Measurements from ENCODE around the gene POM121L12.

Gene POM121L12

DNA sequence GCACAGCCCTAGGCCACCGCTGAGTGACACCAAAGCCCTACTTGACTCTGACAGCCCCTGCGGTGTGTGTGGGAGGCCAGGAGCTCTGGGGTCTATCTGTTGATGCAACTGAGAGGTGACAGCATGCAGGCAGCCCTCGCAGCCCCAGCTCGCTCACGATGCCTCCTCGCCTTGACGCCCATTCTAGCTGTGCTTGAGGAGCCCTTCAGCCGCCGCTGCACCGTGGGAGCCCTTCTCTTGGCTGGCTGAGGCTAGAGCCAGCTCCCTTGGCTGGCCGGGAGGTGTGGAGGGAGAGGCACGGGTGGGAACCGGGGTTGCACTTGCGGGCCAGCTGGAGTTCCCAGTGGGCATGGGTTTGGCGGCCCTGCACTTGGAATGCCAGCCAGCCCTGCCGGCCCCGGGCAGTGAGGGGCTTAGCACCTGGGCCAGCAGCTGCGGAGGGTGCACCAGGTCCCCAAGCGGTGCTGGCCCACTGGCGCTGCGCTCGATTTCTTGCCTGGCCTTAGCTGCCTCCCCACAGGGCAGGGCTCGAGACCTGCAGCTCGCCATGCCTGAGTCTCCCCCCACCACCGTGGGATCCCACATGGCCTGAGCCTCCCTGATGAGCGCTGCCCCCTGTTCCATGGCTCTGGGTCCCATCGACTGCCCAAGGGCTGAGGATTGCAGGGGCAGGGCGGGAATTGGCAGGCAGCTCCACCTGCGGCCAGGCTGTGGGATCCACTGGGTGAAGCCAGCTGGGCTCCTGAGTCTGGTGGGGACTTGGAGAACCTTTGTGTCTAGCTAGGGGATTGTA is 31.6 kb upstream of the POM121L12 start:
- no peak for DNase-seq (ENCODE audit: low read depth, low spot score)
- CTCF ChIA-PET = no interaction called here
- TF ChIP-seq, protein P1, sequence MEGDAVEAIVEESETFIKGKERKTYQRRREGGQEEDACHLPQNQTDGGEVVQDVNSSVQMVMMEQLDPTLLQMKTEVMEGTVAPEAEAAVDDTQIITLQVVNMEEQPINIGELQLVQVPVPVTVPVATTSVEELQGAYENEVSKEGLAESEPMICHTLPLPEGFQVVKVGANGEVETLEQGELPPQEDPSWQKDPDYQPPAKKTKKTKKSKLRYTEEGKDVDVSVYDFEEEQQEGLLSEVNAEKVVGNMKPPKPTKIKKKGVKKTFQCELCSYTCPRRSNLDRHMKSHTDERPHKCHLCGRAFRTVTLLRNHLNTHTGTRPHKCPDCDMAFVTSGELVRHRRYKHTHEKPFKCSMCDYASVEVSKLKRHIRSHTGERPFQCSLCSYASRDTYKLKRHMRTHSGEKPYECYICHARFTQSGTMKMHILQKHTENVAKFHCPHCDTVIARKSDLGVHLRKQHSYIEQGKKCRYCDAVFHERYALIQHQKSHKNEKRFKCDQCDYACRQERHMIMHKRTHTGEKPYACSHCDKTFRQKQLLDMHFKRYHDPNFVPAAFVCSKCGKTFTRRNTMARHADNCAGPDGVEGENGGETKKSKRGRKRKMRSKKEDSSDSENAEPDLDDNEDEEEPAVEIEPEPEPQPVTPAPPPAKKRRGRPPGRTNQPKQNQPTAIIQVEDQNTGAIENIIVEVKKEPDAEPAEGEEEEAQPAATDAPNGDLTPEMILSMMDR (IDR thresholded peaks at IDR 0.05; ENCODE audit: insufficient read depth, low read length, missing control alignments) = no peak
- H3K4me3 ChIP-seq (ENCODE audit: low read depth, low read length) = no peak overlapping the region
- POLR2A ChIA-PET = no interaction called here

DNA sequence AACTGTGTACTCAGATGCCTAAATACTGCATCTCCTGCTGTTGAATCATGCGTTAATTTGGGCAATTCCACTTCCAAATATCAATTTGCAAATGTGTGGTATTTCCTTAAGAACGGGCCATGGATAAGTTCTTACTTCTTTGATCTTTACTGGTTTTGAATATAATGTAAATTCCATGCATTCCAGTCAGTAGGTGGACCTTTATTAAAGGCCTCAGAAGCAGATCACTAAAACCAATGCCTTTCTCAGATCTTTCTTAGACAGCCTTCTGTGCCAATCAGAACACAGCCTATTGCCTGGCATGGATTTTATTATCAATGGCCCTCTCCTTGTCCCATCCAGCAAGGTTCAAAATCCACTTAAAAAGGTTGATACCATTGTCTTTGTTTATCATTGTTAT is 21.5 kb upstream of the POM121L12 start:
- POLR2A ChIA-PET = no interaction called here
- no peak for DNase-seq (ENCODE audit: low read depth, low spot score)
- CTCF ChIA-PET = no interaction called here
- TF ChIP-seq, protein P1 (IDR thresholded peaks at IDR 0.05; ENCODE audit: insufficient read depth, low read length, missing control alignments) = no peak
- H3K4me3 ChIP-seq (ENCODE audit: low read depth, low read length) = no peak overlapping the region

DNA sequence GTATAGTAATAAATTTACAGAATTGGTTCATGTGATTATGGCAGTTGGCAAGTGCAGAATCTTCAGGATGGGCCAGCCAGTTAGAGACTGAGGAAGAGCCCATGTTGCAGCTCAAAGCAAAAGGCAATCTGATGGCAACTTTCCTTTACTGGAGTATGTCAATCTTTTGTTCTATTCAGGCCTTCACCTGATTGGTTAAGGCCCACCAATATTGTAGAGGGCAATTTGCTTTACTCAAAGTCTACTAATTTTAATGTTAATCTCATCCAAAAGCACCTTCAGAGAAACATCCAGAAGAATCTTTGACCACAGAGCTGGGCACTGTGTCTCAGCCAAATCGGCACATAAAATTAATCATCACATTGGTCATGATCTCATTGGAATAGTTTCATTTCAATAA is 20.0 kb upstream of the POM121L12 start:
- ChIA-PET POLR2A (no interaction called here), CTCF (no interaction called here)
- TF ChIP-seq, protein P1 (IDR thresholded peaks at IDR 0.05; ENCODE audit: insufficient read depth, low read length, missing control alignments) = no peak
- H3K4me3 ChIP-seq (ENCODE audit: low read depth, low read length) = no peak overlapping the region
- no peak for DNase-seq (ENCODE audit: low read depth, low spot score)

DNA sequence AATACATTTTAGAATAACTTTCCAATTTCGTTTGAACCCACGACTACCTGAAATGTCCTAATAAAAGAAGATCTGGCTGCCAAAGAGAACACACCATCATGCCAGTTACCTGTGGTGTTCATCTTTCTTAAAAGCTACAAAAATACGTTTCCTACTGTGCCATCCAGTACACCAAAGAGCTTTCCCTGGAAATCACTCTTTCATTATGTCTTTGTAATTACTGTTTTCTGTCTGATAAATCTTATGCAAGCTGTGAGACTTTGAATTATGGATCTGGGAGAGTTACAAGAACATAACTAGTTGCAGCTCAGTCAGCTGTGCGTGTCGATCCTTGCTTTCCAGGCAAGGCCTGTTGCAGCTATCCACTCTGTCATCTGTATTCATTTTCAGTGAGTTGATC is 12.5 kb upstream of the POM121L12 start:
- CTCF ChIA-PET = no interaction called here

DNA sequence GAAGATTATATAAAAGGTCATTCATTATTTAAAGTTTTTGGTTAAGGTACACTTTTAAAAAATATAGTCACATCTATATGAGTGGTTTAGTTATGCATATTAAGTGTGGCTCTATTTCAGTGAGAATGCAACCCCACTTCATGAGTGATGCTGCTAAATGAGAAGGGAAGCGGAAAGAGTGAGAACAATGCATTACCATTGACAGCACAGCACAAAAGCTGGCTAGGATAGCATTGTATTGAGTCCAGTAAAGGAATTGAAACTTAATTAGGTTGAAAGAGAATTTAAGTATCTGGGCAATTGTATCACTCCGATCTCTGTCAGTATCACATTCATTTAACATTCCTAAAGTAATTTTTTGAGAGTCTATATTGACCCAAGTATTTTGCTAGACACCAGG is 13.2 kb downstream of the POM121L12 start:
- no peak for DNase-seq (ENCODE audit: low read depth, low spot score)
- ChIA-PET POLR2A (no interaction called here), CTCF (no interaction called here)
- TF ChIP-seq, protein P1 (IDR thresholded peaks at IDR 0.05; ENCODE audit: insufficient read depth, low read length, missing control alignments) = no peak
- H3K4me3 ChIP-seq (ENCODE audit: low read depth, low read length) = no peak overlapping the region

More for the DNA sequence above, 12.5 kb upstream of the POM121L12 start:
- POLR2A ChIA-PET = no interaction called here
- DNase-seq (ENCODE audit: low read depth, low spot score) = no peak
- TF ChIP-seq, protein P1 (IDR thresholded peaks at IDR 0.05; ENCODE audit: insufficient read depth, low read length, missing control alignments) = no peak
- H3K4me3 ChIP-seq (ENCODE audit: low read depth, low read length) = no peak overlapping the region

DNA sequence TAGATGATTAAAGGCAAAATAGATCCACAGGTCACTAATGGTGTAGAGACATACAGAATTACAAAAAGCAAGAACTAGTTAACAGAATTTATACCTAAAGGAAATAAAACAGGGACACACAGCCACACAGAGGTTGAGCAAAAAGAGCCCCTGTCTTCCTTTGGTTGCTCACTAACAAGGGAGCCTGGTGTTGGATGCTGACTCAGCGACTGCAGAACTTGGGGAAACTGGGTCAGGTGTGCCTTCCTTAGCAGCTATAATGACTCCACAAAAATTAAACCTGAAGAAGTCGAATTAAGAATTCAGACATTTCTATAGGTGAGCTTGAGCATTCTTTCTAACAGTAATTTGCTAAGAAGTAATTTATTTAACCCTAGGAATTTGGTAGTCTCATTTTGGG is 15.0 kb downstream of the POM121L12 start:
- H3K4me3 ChIP-seq (ENCODE audit: low read depth, low read length) = no peak overlapping the region
- no peak for DNase-seq (ENCODE audit: low read depth, low spot score)
- ChIA-PET CTCF (no interaction called here), POLR2A (no interaction called here)
- TF ChIP-seq, protein P1 (IDR thresholded peaks at IDR 0.05; ENCODE audit: insufficient read depth, low read length, missing control alignments) = no peak

All from AG04449 (cell line).